ENCODE measurements around the gene FUT6.
"Not testable (repeated sequence)": the region's sequence is repeated elsewhere in the genome, so short reads cannot be mapped to it uniquely, and the experiment has no call there.

Gene FUT6, protein sequence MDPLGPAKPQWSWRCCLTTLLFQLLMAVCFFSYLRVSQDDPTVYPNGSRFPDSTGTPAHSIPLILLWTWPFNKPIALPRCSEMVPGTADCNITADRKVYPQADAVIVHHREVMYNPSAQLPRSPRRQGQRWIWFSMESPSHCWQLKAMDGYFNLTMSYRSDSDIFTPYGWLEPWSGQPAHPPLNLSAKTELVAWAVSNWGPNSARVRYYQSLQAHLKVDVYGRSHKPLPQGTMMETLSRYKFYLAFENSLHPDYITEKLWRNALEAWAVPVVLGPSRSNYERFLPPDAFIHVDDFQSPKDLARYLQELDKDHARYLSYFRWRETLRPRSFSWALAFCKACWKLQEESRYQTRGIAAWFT

DNA sequence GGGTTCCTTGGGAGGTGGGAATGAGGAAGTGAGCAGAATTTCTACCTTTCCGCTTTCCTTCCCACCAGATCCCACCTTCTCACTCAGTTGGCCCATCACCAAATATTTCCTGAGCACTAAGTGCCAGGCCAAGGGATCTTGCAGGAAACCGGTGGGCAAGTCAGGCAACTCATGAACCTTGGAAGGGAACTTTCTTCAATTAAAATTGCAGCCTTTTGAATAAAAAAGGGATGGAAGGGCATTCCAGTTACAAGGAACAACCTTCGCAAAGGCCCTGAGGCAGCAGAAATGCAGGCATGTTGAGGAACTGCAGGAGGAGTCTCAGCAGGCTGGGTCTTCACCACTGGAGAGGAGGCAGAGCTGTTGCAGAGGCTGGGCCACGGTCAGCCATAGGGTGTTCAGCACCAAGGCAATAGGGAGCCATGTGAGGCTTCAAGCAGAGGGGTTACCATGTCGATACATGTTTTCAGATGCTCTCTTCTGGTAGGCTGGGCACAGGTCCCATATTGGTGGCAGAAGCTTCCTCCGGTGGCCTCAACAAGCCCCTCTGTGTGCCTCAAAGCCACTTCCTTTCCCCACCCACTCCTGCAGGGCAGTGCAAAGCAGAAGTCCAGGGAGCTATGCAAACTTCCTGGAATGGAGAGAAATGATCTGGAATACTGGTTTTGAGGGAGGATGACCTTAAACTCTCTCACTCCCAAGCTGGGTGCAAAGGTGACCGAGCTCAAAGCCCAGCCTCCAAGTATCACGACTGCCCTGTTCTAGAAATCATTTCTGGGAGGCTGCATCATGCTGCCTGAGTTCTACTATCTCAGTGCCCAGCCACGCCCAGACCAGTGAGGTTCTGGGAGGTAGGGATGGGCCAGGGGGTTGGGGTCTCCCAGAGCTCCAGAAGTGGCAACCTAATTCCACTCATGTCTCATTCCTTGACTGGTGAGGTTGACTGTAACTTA, at the start of gene FUT6:
FUT6 (minus strand) TSS at position 638 of the 953 bp plus-strand sequence. CDS start 7,135 bp downstream, outside the sequence.
- no peak for DNase-seq (ENCODE audit: low spot score)

DNA sequence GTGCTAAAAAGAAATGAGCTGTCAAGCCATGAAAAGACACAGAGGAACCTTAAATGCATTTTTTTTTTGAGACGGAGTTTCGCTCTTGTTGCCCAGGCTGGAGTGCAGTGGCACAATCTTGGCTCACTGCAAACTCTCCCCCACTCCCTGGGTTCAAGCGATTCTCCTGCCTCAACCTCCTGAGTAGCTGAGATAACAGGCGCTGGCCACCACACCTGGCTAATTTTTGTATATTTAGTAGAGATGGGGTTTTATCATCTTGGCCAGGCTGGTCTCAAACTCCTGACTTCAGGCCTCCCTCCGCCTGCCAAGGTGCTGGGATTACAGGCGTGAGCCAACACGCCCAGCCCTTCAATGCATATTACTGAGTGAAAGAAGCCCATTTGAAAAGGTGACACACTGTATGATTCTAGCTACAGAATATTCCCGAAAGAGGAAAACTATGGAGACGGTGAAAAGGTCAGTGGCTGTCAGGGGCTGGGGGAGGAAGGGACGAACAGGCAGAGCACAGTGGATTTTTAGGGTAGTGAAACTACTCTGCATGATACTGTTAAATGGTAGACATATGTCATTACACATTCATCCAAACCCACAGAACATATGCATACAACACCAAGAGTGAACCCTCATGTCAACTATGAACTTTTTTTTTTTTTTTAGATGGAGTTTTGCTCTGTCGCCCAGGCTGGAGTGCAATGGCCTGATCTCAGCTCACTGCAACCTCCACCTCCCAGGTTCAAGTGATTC, 44.7 kb upstream of the FUT6 start:
- DNase-seq (ENCODE audit: low spot score) = not testable (repeated sequence)

DNA sequence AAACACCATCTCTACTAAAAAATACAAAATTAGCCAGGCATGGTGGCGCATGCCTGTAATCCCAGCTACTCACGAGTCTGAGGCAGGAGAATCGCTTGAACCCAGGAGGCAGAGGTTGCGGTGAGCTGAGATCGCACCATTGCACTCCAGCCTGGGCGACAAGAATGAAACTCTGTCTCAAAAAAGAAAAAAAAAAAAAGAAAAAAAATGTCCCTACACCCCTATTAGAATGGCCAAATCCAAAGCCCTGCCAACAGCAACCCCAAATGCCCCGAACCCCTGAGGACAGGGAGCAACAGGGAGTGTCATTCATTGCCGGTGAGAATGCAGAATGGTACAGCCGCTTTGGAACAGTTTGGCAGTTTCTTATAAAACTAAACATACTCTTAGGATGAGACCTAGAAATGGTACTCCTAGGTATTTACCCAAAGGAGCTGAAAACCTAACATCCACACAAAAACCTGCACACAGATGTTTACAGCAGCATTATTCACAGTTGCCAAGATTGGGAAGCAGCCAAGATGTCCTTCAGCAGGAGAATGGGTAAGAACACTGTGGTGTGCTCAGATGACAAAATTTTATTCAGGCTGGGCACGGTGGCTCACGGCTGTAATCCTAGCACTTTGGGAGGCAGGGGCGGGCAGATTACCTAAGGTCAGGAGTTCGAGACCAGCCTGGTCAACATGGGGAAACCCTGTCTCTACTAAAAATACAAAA, 43.8 kb upstream of the FUT6 start:
- not testable (repeated sequence) for DNase-seq (ENCODE audit: low spot score)

DNA sequence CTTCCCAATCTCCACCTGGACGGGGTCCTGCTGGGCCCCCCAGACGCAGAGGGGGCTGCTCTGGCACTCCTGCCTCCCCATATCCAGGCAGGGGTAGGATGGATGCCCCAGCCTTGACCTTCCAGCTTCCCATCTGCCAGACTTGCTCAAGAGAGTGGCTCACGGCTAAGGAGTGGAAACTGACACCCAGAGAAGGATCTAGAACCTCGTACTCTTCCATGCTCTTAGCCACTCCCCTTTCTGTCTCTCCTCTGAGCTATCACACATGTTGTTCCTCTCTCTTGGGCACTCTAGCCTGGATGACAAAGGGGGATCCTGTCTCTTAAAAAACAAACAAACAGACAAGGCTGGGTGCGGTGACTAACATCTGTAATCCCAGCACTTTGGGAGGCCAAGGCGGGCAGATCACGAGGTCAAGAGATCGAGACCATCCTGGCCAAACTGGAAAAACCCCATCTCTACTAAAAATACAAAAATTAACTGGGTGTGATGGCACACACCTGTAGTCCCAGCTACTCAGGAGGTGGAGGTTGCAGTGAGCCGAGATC, 43.0 kb upstream of the FUT6 start:
- DNase-seq (ENCODE audit: low spot score) = no peak

DNA sequence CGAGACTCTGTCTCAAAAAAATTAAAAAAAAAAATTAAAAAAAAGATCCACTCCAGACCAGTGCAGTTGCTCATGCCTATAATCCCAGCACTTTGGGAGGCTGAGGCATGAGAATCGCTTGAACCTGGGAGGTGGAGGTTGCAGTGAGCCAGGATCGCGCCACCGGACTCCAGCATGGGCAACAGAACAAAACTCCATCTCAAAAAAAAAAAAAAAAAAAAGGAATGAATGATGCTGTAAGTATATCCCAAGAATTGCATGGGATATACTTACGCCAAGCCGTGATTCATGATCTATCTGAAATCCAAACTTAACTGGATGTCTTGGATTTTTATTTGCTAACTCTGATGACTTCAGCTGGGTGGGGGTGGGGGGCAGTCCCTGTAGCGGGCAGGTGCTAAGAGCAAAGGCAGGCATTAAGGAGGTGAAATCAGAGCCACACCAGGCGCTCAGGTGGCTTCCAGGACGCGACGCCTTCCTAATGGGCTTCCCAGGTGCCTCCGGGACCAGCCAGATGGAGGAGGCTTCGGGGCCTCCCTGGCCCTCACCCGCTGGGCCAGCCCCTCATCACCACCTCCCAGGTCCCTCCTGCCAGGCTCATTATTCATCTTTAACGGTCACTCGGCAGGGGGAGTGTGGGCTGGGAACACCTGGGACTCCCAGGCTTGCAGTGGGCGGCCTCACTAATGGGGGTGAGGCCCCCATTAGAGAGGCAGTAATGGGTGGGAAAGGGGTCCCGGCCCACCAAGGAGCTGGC, 42.2 kb upstream of the FUT6 start:
- no peak for DNase-seq (ENCODE audit: low spot score)

DNA sequence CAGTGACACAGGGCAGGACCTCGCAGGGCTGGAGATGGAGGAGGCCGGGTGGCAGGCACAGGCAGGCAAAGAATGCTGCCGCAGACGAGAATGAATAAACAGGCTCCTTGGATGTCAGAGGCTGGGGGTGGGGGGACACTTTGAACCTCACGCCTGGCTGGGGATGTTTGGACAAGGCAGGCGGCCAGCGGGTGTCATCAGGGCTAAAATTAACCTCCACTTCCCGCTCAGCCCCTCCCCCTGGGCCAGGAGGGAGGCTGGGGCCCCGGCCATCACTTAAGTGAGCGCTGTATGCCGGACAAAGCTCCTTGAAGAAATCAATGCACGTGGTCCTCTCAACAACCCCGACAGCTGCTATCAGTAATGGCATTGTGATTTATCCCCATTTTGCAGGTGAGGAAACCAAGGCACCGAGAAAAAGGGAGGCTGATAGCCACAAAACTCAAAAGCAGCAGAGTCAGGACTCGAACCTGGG, 41.1 kb upstream of the FUT6 start:
- peak; percentile 85 for DNase-seq (ENCODE audit: low spot score)

DNA sequence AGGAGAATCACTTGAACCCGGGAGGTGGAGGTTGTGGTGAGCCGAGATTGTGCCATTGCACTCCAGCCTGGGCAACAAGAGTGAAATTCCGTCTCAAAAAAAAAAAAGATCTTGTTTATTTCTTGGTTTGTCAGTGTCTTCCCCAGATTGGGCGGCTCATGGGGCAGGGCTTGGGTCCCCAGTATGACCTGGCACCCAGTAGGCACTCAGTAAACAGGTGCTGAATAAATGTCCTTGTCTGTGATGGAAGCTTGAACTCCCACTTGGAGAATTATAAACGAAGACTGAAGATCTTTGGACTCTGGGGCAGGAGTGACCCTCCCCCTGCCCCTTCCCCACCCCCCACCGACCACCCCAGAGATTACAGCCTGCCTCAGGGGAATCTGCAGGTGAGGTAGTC, 40.7 kb upstream of the FUT6 start:
- no peak for DNase-seq (ENCODE audit: low spot score)

DNA sequence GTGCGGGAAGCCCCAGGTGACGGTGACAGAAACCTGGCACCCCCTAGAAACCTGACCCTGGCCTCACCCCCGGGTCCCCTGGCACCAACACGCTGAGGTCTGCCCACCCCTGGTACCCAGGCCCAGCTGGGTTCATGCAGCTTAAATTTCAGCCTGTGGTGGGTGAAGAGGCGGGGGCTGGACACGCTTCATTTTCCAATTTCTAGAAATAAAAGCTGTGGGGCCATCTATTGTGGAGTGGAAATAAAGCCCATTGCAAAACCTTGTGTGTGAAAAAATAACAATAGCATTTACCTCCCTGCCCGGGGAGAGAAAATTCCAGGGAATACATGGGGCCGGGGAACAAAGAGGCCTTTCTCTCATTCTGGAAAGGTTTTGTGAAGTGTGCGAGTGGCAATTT, 38.4 kb upstream of the FUT6 start:
- no peak for DNase-seq (ENCODE audit: low spot score)

DNA sequence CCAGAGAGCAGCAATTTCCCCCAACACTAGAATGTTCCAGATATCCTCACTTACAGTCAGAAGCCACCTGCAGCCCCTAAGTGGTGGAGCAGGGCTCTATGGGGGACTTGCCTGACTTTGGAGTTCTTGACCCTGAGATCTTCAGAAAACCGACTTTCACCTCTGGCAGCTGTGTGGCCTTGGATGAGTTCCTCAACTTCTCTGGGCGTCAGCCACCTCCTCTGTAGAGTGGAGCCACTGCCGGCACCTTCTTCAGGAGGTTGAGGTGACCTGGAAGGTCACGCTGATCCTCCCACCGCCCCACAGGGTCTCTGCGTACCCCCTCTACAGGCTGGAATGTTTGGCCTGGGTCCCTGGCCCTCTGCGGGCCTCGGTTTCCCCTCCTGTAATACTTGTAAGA, 37.9 kb upstream of the FUT6 start:
- no peak for DNase-seq (ENCODE audit: low spot score)

DNA sequence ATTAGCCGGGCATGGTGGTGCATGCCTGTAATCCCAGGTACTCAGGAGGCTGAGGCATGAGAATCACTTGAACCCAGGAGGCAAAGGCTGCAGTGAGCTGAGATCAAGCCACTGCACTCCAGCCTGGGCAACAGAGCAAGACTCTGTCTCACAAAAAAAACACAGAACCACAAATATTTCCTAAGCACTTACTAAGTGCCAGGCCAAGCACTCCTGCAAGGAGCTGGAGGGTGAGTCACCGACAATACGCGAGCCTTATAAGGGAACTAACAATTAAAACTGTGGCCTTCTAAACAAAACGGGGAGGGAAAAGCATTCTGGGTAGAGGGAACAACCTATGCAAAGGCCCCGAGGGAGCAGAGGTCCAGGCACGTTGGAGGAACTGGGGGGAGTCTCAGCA, 35.0 kb upstream of the FUT6 start:
- DNase-seq (ENCODE audit: low spot score) = peak; percentile 48

DNA sequence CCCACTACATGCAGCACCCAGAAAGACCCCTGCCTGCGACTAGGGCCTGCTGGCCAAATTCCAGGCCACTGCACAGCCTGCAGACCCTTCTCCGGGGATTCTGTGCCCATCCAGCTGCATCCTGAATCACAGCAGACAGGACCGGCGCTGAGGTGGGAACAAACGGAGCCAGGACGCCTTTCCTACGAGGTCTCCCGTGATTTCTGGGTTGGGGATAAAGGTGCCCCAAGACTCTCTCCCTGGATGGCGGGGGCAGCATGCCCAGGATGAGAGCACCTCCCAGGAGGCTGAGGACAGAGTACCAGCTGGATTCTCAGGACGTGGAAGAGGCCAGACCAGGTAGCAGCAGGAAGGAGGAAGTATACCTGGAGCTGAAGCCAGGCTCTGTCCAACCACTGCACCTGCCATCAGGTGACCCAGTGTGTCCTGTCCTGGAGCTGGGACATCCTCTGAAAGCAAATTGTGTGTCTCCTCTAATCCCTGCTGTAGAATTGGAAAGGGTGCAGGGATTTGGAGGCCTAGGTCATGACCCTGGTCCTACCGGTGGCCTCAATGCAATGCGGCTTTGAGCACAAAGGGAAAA, 34.2 kb upstream of the FUT6 start:
- DNase-seq (ENCODE audit: low spot score) = no peak

DNA sequence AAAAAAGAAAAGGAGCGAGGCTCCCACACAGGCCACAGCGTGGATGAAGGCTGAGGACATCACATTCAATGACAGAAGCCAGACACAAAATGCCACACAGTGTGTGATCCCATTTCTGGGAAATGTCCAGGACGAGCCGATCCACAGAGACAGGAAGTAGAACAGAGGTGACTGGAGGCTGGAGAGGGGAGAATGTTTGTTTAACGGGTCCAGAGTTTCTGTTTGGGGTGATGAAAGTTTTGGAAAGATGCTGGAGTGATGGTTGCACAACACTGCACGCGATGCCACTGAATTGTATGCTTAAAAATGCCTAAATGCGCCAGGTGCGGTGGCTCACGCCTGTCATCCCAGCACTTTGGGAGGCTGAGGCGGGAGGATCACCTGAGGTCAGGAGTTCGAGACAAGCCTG, 31.5 kb upstream of the FUT6 start:
- no peak for DNase-seq (ENCODE audit: low spot score)

DNA sequence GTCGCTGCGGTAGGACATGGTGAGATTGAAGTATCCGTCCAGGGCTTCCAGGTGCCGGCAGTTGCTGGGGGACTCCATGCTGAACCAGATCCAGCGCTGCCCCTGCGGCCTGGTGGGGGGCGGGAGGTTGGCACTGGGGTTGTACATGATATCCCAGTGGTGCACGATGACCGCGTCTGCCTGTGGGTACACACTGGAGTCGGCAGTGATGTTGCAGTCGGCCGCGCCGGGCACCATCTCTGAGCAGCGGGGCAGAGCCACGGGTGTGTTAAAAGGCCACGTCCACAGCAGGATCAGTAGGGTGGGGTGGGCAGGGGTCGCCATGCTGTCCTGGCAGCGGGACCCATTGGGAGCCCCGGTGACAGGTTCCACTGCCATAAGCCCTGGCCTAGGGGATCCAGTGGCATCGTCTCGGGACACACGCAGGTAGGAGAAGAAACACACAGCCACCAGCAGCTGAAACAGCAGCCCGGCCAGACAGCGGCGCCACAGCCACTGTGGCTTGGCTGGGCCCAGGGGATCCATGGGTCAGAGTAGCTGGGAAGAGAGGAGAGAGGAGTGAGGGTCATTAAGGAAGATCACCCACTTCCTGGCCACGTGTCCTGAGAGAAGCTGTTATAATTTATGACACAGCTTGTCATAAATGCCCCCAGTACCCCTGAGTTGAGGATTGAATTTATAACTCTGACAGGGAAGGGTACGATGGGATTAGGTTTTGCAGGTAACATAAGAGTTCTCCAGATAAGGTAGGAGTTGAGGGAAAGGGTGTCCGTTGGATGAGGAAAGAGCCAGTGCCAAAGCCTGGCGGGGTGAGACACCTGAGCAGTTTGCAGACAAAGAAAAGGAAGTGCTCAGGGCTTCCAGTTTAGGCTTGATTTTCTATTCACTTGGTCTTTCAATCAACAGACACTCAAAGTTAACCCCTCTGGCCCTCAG, 28.0 kb upstream of the FUT6 start:
- DNase-seq (ENCODE audit: low spot score) = no peak

DNA sequence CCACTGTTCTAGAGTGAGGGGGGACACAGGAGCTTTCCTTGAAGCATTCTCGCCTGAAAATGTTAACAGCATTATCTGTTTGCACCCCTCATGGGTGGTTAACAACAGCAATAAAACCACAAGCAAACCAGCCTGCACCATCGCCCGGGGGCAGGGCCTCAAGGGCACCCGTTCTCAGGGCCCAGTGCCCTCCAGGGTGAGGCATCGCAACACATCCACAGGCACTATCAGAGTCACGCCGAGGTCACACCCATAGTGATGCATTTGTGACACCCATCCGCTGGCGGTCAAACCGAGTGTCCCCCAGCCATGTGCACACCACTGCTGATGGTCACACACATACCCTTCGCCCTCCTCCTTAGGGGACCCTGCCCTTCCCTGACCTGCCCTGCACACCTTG, 26.3 kb upstream of the FUT6 start:
- DNase-seq (ENCODE audit: low spot score) = no peak

DNA sequence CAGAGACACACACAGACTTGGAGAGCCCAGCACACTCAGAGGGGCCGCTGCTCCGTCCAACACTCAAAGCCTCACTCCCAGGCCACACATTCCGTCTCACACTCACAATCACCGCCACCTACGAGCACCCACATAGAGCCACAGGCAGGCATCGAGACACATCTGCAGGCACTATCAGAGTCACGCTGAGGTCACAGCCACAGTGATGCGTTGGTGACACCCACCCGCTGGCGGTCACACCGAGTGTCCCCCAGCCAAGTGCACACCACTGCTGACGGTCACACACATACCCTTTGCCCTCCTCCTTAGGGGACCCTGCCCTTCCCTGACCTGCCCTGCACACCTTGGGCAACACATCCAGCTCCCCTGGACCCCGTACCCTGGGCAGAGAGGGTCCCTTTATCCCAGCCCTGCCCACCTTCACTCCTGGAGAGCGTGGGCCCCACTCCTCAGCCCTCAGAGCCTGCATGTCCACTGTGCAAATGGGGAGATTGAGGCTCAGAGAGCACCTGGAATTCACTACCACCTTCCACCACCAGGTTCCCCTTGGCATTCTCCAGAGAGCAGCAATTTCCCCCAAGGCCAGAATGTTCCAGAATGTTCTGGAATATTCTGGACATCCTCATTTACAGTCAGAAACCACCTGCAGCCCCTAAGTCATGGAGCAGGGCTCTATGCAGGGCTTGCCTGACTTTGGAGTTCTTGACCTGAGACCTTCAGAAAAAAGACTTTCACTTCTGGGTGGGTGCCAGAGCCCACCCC, 25.4 kb upstream of the FUT6 start:
- DNase-seq (ENCODE audit: low spot score) = no peak

DNA sequence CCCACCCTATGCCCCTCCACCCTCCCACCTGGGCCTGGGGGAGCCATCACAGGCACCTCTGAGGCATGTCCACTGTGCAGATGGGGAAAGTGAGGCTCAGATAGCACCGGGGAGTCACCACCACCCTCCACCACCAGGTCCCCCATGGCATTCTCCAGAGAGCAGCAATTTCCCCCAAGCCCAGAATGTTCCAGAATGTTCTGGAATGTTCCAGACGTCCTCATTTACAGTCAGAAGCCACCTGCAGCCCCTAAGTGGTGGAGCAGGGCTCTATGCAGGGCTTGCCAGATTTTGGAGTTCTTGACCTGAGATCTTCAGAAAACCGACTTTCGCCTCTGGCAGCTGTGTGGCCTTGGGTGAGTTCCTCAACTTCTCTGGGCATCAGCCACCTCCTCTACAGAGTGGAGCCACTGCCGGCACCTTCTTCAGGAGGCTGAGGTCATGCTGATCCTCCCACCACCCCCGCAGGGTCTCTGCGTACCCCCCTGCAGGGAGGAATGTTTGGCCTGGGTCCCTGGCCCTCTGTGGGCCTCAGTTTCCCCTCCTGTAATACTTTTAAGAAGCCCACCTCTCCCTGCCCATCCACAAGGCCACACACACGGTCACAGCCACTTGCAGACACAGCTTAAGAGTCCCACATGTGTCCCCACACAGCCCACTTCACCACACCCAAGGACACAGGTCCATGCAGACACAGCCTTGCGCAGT, 24.7 kb upstream of the FUT6 start:
- DNase-seq (ENCODE audit: low spot score) = no peak

DNA sequence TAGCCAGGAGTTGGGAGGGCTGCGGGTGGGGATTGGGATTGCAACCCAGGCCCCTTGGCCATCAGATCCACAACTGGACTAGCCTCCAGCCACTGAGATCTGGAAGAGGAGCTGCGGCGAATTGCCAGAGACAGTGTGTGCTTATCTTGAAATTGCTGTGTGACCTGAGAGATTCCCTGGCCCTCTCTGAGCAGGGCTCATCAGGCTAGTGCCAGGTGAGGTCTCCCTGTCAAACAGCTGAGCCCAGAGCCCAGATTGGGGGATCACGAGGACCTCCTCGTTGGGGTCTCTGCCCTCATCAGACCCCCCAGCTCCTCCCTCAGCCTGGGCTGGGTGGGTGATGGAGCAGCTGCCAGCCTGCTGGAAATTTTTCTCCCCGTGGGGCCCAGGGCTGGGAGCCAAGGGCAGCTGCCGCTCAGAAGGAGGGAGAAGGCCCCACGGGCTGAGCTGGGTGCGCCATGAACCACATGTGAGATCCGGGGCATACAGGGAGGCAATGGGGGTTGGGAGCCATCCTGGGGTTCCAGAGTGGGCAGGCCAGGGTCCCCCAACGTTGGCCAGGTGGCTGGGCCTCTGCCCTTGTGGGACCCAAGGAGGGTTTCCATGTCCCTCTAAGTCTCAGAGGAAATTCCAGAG, 23.6 kb upstream of the FUT6 start:
- DNase-seq (ENCODE audit: low spot score) = no peak

Data from AG08395 (cell line).